CD4-positive, alpha-beta T cell (primary cell): ENCODE measurements around the gene ISLR2. TPM values are rescaled to one million over a fixed set of nuclear protein-coding genes. Genes with fewer than 3 reads are reported as not detected.

ENCODE experiments used
- ATAC-seq: fragments of 200-7000 bp; cut with Tn5 transposase; one replicate; pipeline ENCODE4 v1.10.0; 2022; ENCODE audit warnings: mild to moderate bottlenecking; ENCODE audit not compliant: poor library complexity
- CTCF ChIA-PET: fragments of 350-600 bp; sonication (Branson Sonifier 250); formaldehyde crosslinking; loops from one replicate; lab custom pipeline; 2021; ENCODE audit warnings: antibody characterized with exemption, inconsistent platforms; lab: Charles Lee
- POLR2A ChIA-PET: fragments of 350-600 bp; sonication (Branson Sonifier 250); formaldehyde crosslinking; loops from one replicate; lab custom pipeline; 2021; ENCODE audit warnings: antibody characterized with exemption, inconsistent platforms; lab: Charles Lee
- DNase-seq, 14 experiments: peaks; one replicate each; pipeline ENCODE4 v3.0.0-alpha.2; 2013 to 2020; ENCODE audit warnings: mixed read lengths in 2 of 14
- H3K27ac ChIP-seq, 2 donors: one replicate each; pipeline versions ENCODE4 v1.5.1 to v1.7.0; 2013; ENCODE audit warnings: low read length in 2 of 2, low read depth in 1 of 2, mild to moderate bottlenecking in 1 of 2
- H3K27me3 ChIP-seq, 2 experiments: 1 replicate in 1 of 2; 2 replicates in 1 of 2; pipeline versions ENCODE4 v1.6.1 to v1.7.0; 2013; ENCODE audit warnings: low read length in 2 of 2, control low read depth in 1 of 2, mild to moderate bottlenecking in 1 of 2, moderate library complexity in 1 of 2; ENCODE audit not compliant: insufficient read depth in 2 of 2, control insufficient read depth in 1 of 2
- H3K36me3 ChIP-seq: one replicate; pipeline ENCODE4 v1.6.1; 2013; ENCODE audit warnings: low read length, control low read depth; ENCODE audit not compliant: insufficient read depth
- H3K4me1 ChIP-seq: one replicate; pipeline ENCODE4 v1.6.1; 2013; ENCODE audit warnings: low read length, control low read depth; ENCODE audit not compliant: insufficient read depth
- H3K4me3 ChIP-seq: one replicate; pipeline ENCODE4 v1.5.1; 2013; ENCODE audit warnings: mild to moderate bottlenecking, low read length, moderate library complexity
- H3K9me3 ChIP-seq, 2 experiments: 1 replicate in 1 of 2; 2 replicates in 1 of 2; pipeline versions ENCODE4 v1.6.1 to v1.7.0; 2013; ENCODE audit warnings: low read length in 2 of 2, mild to moderate bottlenecking in 2 of 2, control low read depth in 1 of 2, moderate library complexity in 1 of 2; ENCODE audit not compliant: control insufficient read depth in 1 of 2, insufficient read depth in 1 of 2
- H3K27ac Mint-ChIP-seq: one replicate; pipeline ENCODE4 v1.8.0; 2020; ENCODE audit warnings: mixed read lengths
- H3K27me3 Mint-ChIP-seq: one replicate; pipeline ENCODE4 v1.8.0; 2021; ENCODE audit warnings: mixed read lengths
- H3K36me3 Mint-ChIP-seq: one replicate; pipeline ENCODE4 v1.8.0; 2021; ENCODE audit warnings: low read depth, mixed read lengths
- H3K4me1 Mint-ChIP-seq: one replicate; pipeline ENCODE4 v1.8.0; 2021; ENCODE audit warnings: low read depth, mixed read lengths
- H3K4me3 Mint-ChIP-seq: one replicate; pipeline ENCODE4 v1.8.0; 2020; ENCODE audit warnings: mild to moderate bottlenecking, mixed read lengths
- H3K9me3 Mint-ChIP-seq: one replicate; pipeline ENCODE4 v1.8.0; 2020; ENCODE audit warnings: mixed read lengths
- intact Hi-C, 2 experiments: fragments of 100-400 bp; cut with DNase I in 1 of 2; cut with micrococcal nuclease in 1 of 2; formaldehyde crosslinking; loops; one replicate each; pipeline versions ENCODE4 v1.15.1 to v1.9.0; 2023 to 2025; cut with DNase I, micrococcal nuclease
- total RNA-seq, 174 experiments: library from RNA in 2 of 174; stranded (reverse) in 2 of 174; gene quantifications; one replicate each; pipeline ENCODE4 v1.2.3 and lab custom pipeline; 2021 to 2026
- TF ChIP-seq, protein P1 (sequence below): fragments of 200-600 bp; IDR thresholded peaks from one replicate; pipeline ENCODE4 v1.8.0; 2022; ENCODE audit warnings: antibody characterized with exemption, mild to moderate bottlenecking

Gene ISLR2
- total RNA-seq, 2 experiments from 2014 or later: not detected

DNA sequence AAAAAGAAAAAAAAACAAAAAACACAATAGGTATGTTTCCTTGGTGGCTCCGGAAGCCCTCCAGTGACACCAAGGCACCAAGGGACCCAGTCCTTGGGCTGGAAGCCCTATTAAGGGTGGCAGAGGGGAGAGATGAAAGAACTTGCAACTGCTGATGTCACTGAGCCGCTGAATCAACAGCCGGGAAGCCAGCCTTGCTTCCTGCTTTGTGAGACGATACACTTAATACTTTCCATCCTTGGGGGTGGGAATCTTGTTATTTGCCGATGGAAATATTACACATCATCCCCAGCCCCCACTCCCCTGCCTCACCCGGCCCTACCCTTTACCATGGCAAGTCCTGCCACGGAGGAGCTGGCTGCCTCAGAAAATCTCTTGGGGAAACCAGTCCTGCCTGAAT lies 5.6 kb upstream of the ISLR2 start:
- ChIA-PET POLR2A (no interaction called here), CTCF (no interaction called here)
- Mint-ChIP-seq H3K36me3 (no peaks in the 10 kb centered on the region), H3K4me3 (no peak overlapping the region), H3K9me3 (no peaks in the 10 kb centered on the region), H3K27ac (no peak overlapping the region), H3K27me3 (peaks cover 91% of the 10 kb centered on the region), H3K4me1 (peaks cover 9% of the 10 kb centered on the region)
- DNase-seq: no peak
- intact Hi-C loops: loop anchor here (5.0 kb wide), 2 partner anchors 152 to 178 kb away; no protein-coding TSS in a partner anchor
- H3K27ac ChIP-seq: no peak overlapping the region
- no peaks in the 10 kb centered on the region for H3K36me3 ChIP-seq
- H3K27me3 ChIP-seq: peaks cover 42 to 44% of the 10 kb centered on the region in 2 experiments
- TF ChIP-seq, protein P1, sequence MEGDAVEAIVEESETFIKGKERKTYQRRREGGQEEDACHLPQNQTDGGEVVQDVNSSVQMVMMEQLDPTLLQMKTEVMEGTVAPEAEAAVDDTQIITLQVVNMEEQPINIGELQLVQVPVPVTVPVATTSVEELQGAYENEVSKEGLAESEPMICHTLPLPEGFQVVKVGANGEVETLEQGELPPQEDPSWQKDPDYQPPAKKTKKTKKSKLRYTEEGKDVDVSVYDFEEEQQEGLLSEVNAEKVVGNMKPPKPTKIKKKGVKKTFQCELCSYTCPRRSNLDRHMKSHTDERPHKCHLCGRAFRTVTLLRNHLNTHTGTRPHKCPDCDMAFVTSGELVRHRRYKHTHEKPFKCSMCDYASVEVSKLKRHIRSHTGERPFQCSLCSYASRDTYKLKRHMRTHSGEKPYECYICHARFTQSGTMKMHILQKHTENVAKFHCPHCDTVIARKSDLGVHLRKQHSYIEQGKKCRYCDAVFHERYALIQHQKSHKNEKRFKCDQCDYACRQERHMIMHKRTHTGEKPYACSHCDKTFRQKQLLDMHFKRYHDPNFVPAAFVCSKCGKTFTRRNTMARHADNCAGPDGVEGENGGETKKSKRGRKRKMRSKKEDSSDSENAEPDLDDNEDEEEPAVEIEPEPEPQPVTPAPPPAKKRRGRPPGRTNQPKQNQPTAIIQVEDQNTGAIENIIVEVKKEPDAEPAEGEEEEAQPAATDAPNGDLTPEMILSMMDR: no peak
- ATAC-seq: no peak
- peaks cover 24% of the 10 kb centered on the region for H3K4me1 ChIP-seq
- no peak overlapping the region for H3K4me3 ChIP-seq
- H3K9me3 ChIP-seq: peaks cover 0 to 13% of the 10 kb centered on the region in 2 experiments

DNA sequence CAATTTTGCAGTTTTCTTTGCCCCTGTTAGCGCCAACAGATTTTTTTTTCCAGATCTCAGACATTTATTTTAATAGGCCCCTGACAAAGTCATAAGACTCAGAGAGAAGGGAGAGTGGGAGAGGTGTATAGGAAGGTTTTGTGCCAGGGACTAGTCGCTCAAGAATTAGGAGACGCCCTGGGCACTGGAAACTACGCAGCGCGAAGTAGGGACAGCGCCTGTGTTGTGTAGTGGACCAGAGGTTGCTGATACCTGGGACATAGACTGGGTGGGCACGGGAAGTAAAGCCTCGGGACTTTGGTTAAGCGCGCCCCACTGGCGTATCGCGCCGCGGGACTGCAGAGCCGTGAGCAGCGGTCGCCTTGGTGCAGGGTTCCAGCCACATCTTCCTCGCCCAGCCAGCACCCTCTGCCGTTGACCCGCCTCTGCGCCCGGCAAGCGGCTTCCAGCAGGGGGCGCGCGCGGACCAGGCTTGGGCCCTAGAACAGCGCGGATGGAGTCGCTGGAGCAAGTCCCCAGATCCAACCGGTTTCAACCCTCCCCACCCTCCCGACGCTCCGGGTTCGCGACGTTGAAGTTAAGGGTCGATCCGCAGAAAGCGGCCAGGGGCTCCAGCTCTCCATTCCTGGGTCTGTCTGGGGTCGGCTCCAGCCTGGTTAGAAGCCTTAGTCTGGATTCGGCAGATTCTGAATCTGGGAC lies 3.0 kb upstream of the ISLR2 start:
- Mint-ChIP-seq H3K27me3 (peaks cover 95% of the 10 kb centered on the region), H3K36me3 (no peaks in the 10 kb centered on the region), H3K9me3 (no peaks in the 10 kb centered on the region), H3K27ac (no peak overlapping the region), H3K4me1 (peaks cover 25% of the 10 kb centered on the region), H3K4me3 (peak overlapping the region; percentile 48)
- intact Hi-C loops: loop anchor here (1.0 to 5.0 kb wide), 4 partner anchors 155 to 195 kb away; no protein-coding TSS in a partner anchor
- H3K27me3 ChIP-seq: peaks cover 59 to 64% of the 10 kb centered on the region in 2 experiments
- peak; percentile 92 for ATAC-seq
- peak overlapping the region; percentile 7 for H3K4me3 ChIP-seq
- DNase-seq: peak; percentile 67 to 88 (median 78)
- H3K36me3 ChIP-seq: no peaks in the 10 kb centered on the region
- CTCF ChIA-PET: no interaction called here
- TF ChIP-seq, protein P1: peak; percentile 96
- peaks cover 0 to 13% of the 10 kb centered on the region in 2 experiments for H3K9me3 ChIP-seq
- POLR2A ChIA-PET: no interaction called here
- no peak overlapping the region for H3K27ac ChIP-seq
- peaks cover 26% of the 10 kb centered on the region for H3K4me1 ChIP-seq

DNA sequence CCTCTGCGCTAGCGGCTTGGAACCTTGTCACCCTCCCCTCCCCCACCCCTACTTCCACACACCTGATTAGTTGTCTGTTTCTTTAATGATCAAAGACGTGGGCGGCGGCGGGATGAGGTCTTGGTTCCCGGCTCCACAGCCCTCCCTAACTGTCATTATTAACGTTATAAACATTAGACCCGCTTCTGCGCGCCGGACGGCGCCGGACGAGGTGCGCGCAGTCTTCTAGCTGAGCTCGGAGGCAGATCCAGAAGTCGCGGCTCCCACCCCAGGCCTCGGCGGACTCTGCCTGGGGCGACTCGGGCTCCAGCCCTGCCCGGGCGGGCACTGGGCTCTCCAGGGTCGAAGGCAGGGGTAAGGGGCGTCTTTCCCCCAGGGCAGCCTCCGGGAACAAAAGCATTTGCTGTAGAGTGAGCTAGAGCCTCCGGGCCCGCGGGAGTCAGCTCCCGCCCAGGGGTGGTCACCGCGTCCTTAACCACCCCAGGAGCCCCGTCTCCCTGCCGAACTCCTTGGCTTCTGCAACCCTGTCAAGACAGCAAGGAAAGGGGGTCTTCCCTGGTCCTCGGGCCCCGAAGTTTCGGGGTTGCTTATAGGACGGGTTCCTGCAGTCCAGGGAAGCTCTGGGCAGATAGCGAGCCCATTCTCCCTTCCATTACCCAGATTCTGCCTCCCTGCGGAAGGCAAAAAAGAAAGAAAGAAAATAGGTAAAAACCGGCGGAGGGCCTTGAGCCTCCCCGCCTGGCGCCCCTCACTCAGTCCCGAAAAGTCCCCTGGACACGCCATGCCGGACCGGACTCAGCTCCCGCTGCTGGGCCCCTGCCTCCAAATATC lies 2.2 kb upstream of the ISLR2 start:
- H3K4me3 ChIP-seq: peak overlapping the region; percentile 7
- ChIA-PET CTCF (no interaction called here), POLR2A (no interaction called here)
- ATAC-seq: peak; percentile 19
- H3K27ac Mint-ChIP-seq: no peak overlapping the region
- H3K27me3 ChIP-seq: peaks cover 66 to 71% of the 10 kb centered on the region in 2 experiments
- no peaks in the 10 kb centered on the region for H3K9me3 Mint-ChIP-seq
- H3K27ac ChIP-seq: no peak overlapping the region
- TF ChIP-seq, protein P1: no peak
- peaks cover 26% of the 10 kb centered on the region for H3K4me1 ChIP-seq
- H3K36me3 Mint-ChIP-seq: no peaks in the 10 kb centered on the region
- H3K27me3 Mint-ChIP-seq: peaks cover 94% of the 10 kb centered on the region
- no peaks in the 10 kb centered on the region for H3K36me3 ChIP-seq
- no peak for DNase-seq
- H3K4me3 Mint-ChIP-seq: peak overlapping the region; percentile 48
- intact Hi-C loops: loop anchor here (1.0 to 5.0 kb wide), 4 partner anchors 156 to 194 kb away; no protein-coding TSS in a partner anchor
- peaks cover 0 to 18% of the 10 kb centered on the region in 2 experiments for H3K9me3 ChIP-seq
- H3K4me1 Mint-ChIP-seq: peaks cover 25% of the 10 kb centered on the region
